IPS DF 4.7 (cell line): ENCODE measurements around the gene FSTL4.
"Not testable (repeated sequence)": the region's sequence is repeated elsewhere in the genome, so short reads cannot be mapped to it uniquely, and the experiment has no call there.

ENCODE experiments used
- DNase-seq: peaks from one replicate; pipeline ENCODE4 v3.0.0-alpha.2; 2013; ENCODE audit warnings: low spot score; ENCODE audit errors: extremely low read depth

FSTL4 gene

GRCh38 chr5:133405275-133406034 lies 206.9 kb downstream of the FSTL4 start:
- no peak for DNase-seq

DNA sequence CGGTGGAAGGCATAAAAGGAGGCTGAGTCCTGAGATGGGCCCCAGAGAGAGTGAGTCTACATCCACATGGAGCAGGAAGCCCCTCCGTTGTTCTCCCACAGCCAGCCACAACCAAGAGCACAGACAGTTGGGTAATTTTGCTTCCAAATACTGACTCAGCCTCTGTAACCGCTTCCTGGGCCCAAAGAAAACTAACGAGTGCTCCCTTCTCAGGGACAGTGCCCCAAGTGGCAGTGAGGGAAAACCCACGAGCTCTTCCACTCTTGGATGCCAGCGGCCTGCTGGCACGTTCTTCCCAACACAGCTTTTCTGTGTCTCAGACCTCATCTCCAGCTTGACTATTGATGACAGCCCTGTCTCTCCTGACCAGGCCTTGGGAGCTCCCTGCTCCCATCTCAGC lies 207.6 kb downstream of the FSTL4 start:
- DNase-seq: no peak

DNA sequence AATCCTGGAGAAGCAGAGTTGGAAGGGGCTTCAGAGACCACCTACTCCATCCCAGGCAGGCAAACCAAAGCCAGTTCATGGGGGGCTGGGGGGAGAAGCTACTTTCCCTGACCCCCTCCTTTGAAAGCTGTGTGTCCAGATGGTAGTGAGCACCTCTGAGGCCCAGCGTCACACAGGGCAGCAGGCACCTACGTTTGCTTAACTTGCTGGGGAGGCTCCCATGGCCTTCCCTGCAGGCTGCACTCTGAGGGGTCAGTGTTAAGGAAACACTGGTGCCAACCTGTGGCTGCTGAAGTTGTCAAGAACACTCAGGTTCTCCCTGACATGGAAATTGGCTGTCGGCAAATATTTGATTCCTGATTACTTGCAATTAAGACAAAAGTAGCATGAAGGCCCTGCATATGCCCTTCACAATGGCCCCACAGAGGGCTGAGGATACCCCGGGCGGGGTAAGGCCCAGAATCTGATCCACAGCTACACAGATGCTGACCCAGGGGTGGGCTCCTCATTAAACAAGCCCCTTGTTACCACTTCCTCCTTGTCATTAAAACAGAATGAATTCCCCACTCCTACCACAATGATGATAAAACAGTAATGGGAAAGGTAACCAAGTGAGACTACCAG lies 208.5 kb downstream of the FSTL4 start:
- no peak for DNase-seq

DNA sequence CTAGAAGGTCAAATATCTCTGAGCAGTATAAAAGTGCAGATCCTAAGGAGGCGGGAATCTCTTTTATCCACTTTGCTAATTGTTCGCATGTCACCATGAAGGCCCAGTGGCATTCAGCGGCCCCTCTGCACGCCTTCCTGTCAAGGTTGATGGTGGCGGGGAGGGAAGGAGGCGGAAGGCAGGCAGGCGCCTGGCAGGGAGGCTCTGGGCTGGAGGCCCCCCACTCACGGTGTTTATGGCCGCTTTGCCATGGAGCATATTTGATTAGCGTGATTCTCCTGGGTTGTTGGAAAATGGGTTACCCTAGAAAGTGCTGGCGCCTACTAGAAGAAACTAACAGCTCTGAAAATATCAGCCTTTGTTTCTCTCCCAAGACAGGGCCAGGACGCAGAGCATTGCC lies 209.6 kb downstream of the FSTL4 start:
- DNase-seq: no peak

GRCh38 chr5:133401731-133402347 lies 210.5 kb downstream of the FSTL4 start:
- DNase-seq: no peak

DNA sequence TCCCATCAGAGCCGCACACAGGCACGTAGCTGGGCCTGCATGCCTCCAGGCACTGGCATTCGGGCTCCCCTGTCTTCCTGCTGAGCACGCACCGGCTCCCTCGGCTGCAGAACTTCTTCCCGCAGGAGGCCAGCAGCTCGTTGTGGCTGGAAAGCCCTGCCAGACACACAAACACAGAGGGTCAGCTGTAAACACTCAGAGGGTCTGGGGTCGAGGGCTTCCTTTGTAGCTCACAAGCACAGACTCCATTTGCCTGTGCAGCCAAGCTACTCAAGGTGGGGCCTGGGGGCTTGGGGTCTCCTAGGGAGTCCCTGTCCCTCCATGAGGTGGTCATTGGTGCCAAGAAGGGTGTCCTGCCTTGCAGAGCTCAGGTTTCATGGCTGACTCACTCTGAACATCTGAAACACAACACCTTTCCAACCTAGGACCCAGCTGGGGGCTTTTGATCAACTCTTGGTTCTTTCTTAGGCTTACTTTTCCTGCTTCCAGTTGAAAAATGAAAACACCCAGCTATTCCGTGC lies 211.4 kb downstream of the FSTL4 start:
- no peak for DNase-seq

DNA sequence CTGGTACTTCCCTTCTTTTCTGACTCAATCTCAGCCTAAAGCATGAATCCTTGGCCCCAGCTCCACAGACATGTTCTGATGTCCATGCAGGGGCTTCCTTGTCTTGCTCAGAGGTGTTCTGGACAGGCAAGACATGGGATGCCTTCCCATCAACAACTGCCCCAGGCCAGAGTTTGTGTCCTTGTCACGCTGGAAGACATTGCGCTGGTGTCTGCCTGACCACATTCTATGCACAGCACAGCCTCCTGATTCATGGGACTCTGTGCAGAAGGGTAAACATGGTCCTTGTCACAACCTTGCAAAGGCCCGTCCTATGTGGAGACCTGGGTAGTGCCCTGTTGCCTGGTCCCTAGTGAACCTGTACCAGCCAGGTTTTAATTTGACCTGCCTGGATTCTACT lies 212.2 kb downstream of the FSTL4 start:
- DNase-seq: no peak

- DNase-seq: no peak
Observed at GRCh38 chr5:133399247-133399891, 213.0 kb downstream of the FSTL4 start.

DNA sequence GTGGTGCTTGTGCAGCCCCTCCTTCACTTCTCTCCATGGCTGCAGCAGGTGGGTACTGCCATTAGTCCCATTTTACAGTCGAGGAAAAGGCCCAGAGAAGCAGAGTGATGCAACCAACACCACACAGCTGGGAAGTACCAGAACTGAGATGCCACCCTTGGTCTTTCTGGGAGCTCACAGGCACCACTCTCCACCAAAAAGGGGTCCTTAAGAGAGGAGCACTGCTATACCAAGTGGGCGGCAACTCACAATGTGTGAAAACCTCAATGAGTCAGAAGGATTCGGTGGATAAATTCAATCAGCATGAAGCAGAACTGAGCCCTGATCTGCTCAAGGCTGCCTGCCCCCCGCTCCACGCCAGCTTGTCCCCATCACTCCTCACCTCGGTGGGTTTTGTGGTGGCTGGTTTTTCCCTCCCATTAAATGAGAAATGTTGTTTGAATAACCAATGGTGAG lies 213.7 kb downstream of the FSTL4 start:
- no peak for DNase-seq

- DNase-seq: no peak
Observed at GRCh38 chr5:133397990-133398645, 214.2 kb downstream of the FSTL4 start.

DNA sequence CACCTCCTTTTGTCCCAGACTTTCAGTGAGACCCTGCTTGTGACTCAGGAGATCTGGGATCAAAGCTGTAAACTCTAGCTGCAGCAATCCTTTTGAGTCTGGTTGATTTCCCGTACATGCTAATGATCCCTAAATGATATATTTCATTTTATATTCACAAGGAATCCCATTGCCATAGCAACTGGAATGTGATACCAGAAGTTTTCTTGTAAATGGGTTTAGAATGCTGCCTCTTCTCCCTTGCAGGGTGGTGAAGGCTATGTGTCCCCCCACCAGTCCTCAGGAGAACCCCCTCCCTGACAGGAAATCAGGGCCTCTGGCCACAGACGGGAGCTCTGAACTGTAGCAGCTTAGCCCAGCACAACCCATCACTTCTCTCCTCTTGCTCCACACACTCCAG lies 215.0 kb downstream of the FSTL4 start:
- no peak for DNase-seq

GRCh38 chr5:133396814-133397213 lies 215.5 kb downstream of the FSTL4 start:
- no peak for DNase-seq

- no peak for DNase-seq
Observed at GRCh38 chr5:133396187-133396741, 216.1 kb downstream of the FSTL4 start.

GRCh38 chr5:133395207-133395606 lies 217.1 kb downstream of the FSTL4 start:
- DNase-seq: not testable (repeated sequence)

GRCh38 chr5:133394477-133394817 lies 217.9 kb downstream of the FSTL4 start:
- not testable (repeated sequence) for DNase-seq

GRCh38 chr5:133393776-133394476 lies 218.4 kb downstream of the FSTL4 start:
- DNase-seq: no peak

DNA sequence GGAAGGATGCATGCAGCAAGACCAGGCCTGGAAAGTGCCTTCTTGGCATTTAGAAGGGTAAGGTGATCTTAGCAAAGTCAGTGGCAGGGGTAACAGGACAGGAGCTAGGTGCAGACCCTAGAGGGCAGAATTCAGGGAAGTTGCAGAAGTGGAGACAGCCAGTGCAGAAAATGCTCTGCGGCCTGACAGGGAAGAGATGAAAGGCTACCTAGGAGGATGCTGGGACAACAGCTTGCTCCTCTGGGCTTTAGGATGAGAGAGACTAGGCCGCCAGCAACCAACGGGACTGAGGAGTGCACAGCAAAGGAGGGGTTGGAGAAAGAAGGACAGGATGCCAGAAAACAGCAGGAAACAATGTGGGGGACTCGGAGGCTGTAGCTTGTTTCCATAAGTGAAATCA lies 219.9 kb downstream of the FSTL4 start:
- DNase-seq: no peak

DNA sequence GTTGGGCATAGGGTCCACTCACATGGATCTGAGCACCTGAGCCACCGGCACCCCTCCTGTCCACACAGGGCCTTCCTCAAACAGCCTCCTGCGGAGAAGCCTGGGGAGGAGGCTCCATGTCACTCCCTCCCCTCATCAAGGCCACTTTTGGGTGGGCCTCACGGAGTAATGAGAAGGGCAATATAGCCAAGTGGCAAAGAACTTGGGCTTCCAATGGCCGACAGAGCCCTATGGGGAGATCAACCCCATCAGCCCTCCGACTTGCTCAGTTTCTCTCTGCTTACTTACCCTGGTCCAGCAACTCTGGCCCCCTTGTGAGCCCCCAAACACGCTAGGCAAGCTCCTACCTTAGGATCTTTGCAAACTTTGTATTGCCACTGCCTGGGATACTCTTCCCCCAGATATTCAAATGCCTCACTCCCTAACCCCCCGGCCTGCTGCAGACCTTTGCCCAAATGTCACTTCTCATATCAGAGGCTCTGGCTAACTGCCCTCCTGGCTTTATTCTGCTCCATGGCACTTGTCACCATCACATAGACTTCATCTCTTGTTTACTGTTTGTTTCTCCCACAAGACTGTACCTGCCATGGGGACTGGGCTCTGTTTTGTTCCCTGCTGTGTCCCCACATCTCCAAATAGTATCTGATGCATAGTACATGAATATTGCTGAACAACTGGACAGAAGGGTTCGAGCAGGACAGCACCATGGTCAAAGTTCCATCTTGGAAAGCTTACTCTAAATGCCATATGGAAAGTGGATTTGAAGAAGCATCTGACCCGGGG lies 220.8 kb downstream of the FSTL4 start:
- DNase-seq: no peak

- no peak for DNase-seq
Observed at GRCh38 chr5:133390416-133391353, 221.7 kb downstream of the FSTL4 start.
